ENCODE data around the gene COQ4. TPM values are rescaled to one million over a fixed set of nuclear protein-coding genes. Genes with fewer than 3 reads are reported as not detected.
"Not testable (repeated sequence)": the region's sequence is repeated elsewhere in the genome, so short reads cannot be mapped to it uniquely, and the experiment has no call there.

The COQ4 gene
- total RNA-seq, 2 donors from 2014 or later = 48.1 to 50.7 TPM

GRCh38 chr9:128275198-128276007 lies 47.2 kb upstream of the COQ4 start, which contains the start of gene GOLGA2:
TSS of gene GOLGA2 (minus strand) at chr9:128276007. CDS start at chr9:128275976, 31 bp downstream.
- Histone ChIP-seq H3K9me3 (ENCODE audit: control insufficient read depth, low read length) (no peaks in the 10 kb centered on the region), H3K36me3 (ENCODE audit: control insufficient read depth, insufficient read depth, low read length) (peaks cover 41% of the 10 kb centered on the region), H3K27me3 (ENCODE audit: control insufficient read depth, insufficient read depth, low read length, poor library complexity, severe bottlenecking) (no peaks in the 10 kb centered on the region), H3K4me3 (ENCODE audit: low read length) (peak within 1 kb of the TSS; percentile 94), H3K27ac (ENCODE audit: low read depth, low read length) (peak within 1 kb of the TSS; percentile 83), H3K9ac (ENCODE audit: extremely low read depth, low read length, poor library complexity, severe bottlenecking) (peak within 1 kb of the TSS; percentile 99), H3K4me1 (ENCODE audit: control insufficient read depth, insufficient read depth, low read length) (no peaks in the 10 kb centered on the region)
- Mint-ChIP-seq H3K4me3 (peak within 1 kb of the TSS; percentile 89), H3K4me1 (peaks cover 16% of the 10 kb centered on the region), H3K9me3 (no peaks in the 10 kb centered on the region), H3K36me3 (ENCODE audit: low read depth) (peaks cover 23% of the 10 kb centered on the region), H3K27ac (peak within 1 kb of the TSS; percentile 95), H3K27me3 (ENCODE audit: insufficient read depth) (no peaks in the 10 kb centered on the region)
- TF ChIP-seq CTCF (conservative IDR thresholded peaks at IDR 0.05) = no peak
- WGBS, 2 experiments (ENCODE audit: insufficient coverage in 1 of 2, insufficient read length in 1 of 2) = 0% methylated on average over 26 to 57 of the region's 57 CpGs
- DNase-seq = peak; percentile 71

- H3K27me3 Mint-ChIP-seq (ENCODE audit: insufficient read depth) = no peaks in the 10 kb centered on the region
- 0 to 1% methylated on average over 26 to 38 of the region's 38 CpGs for WGBS, 2 experiments (ENCODE audit: insufficient coverage in 1 of 2, insufficient read length in 1 of 2)
- Histone ChIP-seq H3K9me3 (ENCODE audit: control insufficient read depth, low read length) (no peaks in the 10 kb centered on the region), H3K36me3 (ENCODE audit: control insufficient read depth, insufficient read depth, low read length) (peaks cover 39% of the 10 kb centered on the region), H3K4me3 (ENCODE audit: low read length) (peak within 1 kb of the TSS; percentile 94), H3K4me1 (ENCODE audit: control insufficient read depth, insufficient read depth, low read length) (no peaks in the 10 kb centered on the region), H3K27me3 (ENCODE audit: control insufficient read depth, insufficient read depth, low read length, poor library complexity, severe bottlenecking) (no peaks in the 10 kb centered on the region), H3K9ac (ENCODE audit: extremely low read depth, low read length, poor library complexity, severe bottlenecking) (peak within 1 kb of the TSS; percentile 99), H3K27ac (ENCODE audit: low read depth, low read length) (peak within 1 kb of the TSS; percentile 83)
- peaks cover 16% of the 10 kb centered on the region for H3K4me1 Mint-ChIP-seq
- peak within 1 kb of the TSS; percentile 95 for H3K27ac Mint-ChIP-seq
- no peaks in the 10 kb centered on the region for H3K9me3 Mint-ChIP-seq
- peak; percentile 100 for DNase-seq
- peaks cover 24% of the 10 kb centered on the region for H3K36me3 Mint-ChIP-seq (ENCODE audit: low read depth)
- no peak for TF ChIP-seq CTCF (conservative IDR thresholded peaks at IDR 0.05)
- H3K4me3 Mint-ChIP-seq = peak within 1 kb of the TSS; percentile 89
Observed at GRCh38 chr9:128276008-128276573, 46.5 kb upstream of the COQ4 start, which contains the start of gene SWI5. TSS of gene SWI5 (plus strand) at chr9:128276276.

- Mint-ChIP-seq H3K9me3 (no peaks in the 10 kb centered on the region), H3K27me3 (ENCODE audit: insufficient read depth) (no peaks in the 10 kb centered on the region), H3K4me1 (peaks cover 16% of the 10 kb centered on the region), H3K4me3 (peak overlapping the region; percentile 89), H3K36me3 (ENCODE audit: low read depth) (peaks cover 18% of the 10 kb centered on the region), H3K27ac (peak overlapping the region; percentile 95)
- H3K9me3 ChIP-seq (ENCODE audit: control insufficient read depth, low read length) = no peaks in the 10 kb centered on the region
- H3K4me1 ChIP-seq (ENCODE audit: control insufficient read depth, insufficient read depth, low read length) = no peaks in the 10 kb centered on the region
- H3K9ac ChIP-seq (ENCODE audit: extremely low read depth, low read length, poor library complexity, severe bottlenecking) = peak overlapping the region; percentile 73
- peak overlapping the region; percentile 94 for H3K4me3 ChIP-seq (ENCODE audit: low read length)
- no peaks in the 10 kb centered on the region for H3K27me3 ChIP-seq (ENCODE audit: control insufficient read depth, insufficient read depth, low read length, poor library complexity, severe bottlenecking)
- TF ChIP-seq CTCF (conservative IDR thresholded peaks at IDR 0.05) = no peak
- no peak overlapping the region for H3K27ac ChIP-seq (ENCODE audit: low read depth, low read length)
- peak; percentile 85 for DNase-seq
- WGBS, 2 experiments (ENCODE audit: insufficient coverage in 1 of 2, insufficient read length in 1 of 2) = 10 to 15% methylated on average over 14 to 23 of the region's 23 CpGs
- peaks cover 34% of the 10 kb centered on the region for H3K36me3 ChIP-seq (ENCODE audit: control insufficient read depth, insufficient read depth, low read length)
Observed at GRCh38 chr9:128276574-128277270, 45.9 kb upstream of the COQ4 start.

GRCh38 chr9:128279088-128280073 lies 43.3 kb upstream of the COQ4 start:
- H3K9ac ChIP-seq (ENCODE audit: extremely low read depth, low read length, poor library complexity, severe bottlenecking); H3K9me3 ChIP-seq (ENCODE audit: control insufficient read depth, low read length); H3K4me1 ChIP-seq (ENCODE audit: control insufficient read depth, insufficient read depth, low read length); H3K27ac ChIP-seq (ENCODE audit: low read depth, low read length); H3K36me3 Mint-ChIP-seq (ENCODE audit: low read depth); H3K27me3 Mint-ChIP-seq (ENCODE audit: insufficient read depth); H3K4me3 Mint-ChIP-seq; H3K27me3 ChIP-seq (ENCODE audit: control insufficient read depth, insufficient read depth, low read length, poor library complexity, severe bottlenecking); H3K9me3 Mint-ChIP-seq; DNase-seq; H3K4me3 ChIP-seq (ENCODE audit: low read length); H3K36me3 ChIP-seq (ENCODE audit: control insufficient read depth, insufficient read depth, low read length): not testable (repeated sequence)
- 94 to 98% methylated on average over 10 to 21 of the region's 22 CpGs for WGBS, 2 experiments (ENCODE audit: insufficient coverage in 1 of 2, insufficient read length in 1 of 2)
- peak overlapping the region; percentile 15 for H3K27ac Mint-ChIP-seq
- peaks cover 16% of the 10 kb centered on the region for H3K4me1 Mint-ChIP-seq
